ENCODE measurements around the gene WFDC2. TPM values are rescaled to one million over a fixed set of nuclear protein-coding genes. Genes with fewer than 3 reads are reported as not detected.
"Not testable (repeated sequence)": the region's sequence is repeated elsewhere in the genome, so short reads cannot be mapped to it uniquely, and the experiment has no call there.

The WFDC2 gene
- total RNA-seq, 1 experiment from 2014 or later, result not detected

DNA sequence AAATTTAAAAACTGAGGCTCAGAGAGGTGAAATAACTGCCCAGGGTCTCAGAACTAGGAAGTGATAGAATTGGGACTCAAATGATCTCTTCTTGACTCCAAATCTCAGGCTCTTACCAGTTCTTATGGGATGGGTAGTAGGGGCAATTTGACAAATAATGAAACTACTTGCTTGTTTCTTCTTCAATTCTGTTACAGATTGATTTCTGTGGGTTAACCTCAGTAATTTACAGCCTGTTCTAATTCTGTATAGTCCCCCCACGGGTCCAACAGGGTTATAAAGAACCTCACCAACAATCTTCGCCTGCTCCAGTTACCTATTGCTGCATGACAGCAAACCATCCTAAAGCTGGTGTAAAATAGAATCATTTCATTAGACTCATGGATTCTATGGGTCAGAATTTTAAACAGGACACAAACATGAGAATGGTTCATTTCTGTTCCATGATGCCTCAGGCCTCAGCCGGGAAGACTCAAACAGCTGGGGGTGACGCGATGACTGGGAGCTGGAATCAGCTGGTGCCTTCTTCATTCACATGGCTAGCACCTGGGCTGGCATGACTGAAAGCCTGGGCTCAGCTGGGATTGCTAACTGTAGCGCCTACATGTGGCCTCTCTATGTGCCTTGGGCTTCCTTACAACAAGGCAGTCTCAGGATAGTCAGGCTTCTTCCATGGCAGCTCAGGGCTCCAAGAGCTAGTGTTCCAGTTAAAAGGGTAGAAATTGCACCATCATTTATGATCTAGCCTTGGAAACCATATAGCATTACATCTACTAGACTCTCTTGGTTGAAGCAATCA is 6.6 kb upstream of the WFDC2 start:
- no peak for DNase-seq (ENCODE audit: low read depth in 1 of 2, low spot score in 2 of 2)
- Histone ChIP-seq H3K27ac (no peak overlapping the region), H3K27me3 (replicated peaks) (peaks cover 50% of the 10 kb centered on the region), H3K36me3 (no peaks in the 10 kb centered on the region), H3K4me1 (replicated peaks) (no peaks in the 10 kb centered on the region), H3K4me3 (no peak overlapping the region), H3K9me3 (replicated peaks) (no peaks in the 10 kb centered on the region)

- no peak for DNase-seq (ENCODE audit: low read depth in 1 of 2, low spot score in 2 of 2)
- Histone ChIP-seq H3K4me1 (replicated peaks) (no peaks in the 10 kb centered on the region), H3K9me3 (replicated peaks) (no peaks in the 10 kb centered on the region), H3K36me3 (no peaks in the 10 kb centered on the region), H3K27ac (no peak overlapping the region), H3K27me3 (replicated peaks) (peaks cover 54% of the 10 kb centered on the region), H3K4me3 (no peak overlapping the region)
These were observed 5.8 kb upstream of the WFDC2 start for GRCh38 chr20:45463709-45464108.

- Histone ChIP-seq H3K27ac (no peak overlapping the region), H3K4me3 (no peak overlapping the region), H3K36me3 (no peaks in the 10 kb centered on the region), H3K4me1 (replicated peaks) (0 out of 2 replicates have a peak, but pooled peaks cover 6% of the 10 kb centered on the region), H3K9me3 (replicated peaks) (no peaks in the 10 kb centered on the region), H3K27me3 (replicated peaks) (peaks cover 62% of the 10 kb centered on the region)
- DNase-seq (ENCODE audit: low read depth in 1 of 2, low spot score in 2 of 2), result no peak
These were observed 3.9 kb upstream of the WFDC2 start for GRCh38 chr20:45465491-45466266.

- Histone ChIP-seq H3K27me3 (replicated peaks) (peaks cover 73% of the 10 kb centered on the region), H3K36me3 (no peaks in the 10 kb centered on the region), H3K4me1 (replicated peaks) (0 out of 2 replicates have a peak, but pooled peaks cover 6% of the 10 kb centered on the region), H3K27ac (no peak overlapping the region), H3K9me3 (replicated peaks) (no peaks in the 10 kb centered on the region), H3K4me3 (no peak overlapping the region)
- no peak for DNase-seq (ENCODE audit: low read depth in 1 of 2, low spot score in 2 of 2)
These were observed 2.4 kb upstream of the WFDC2 start for GRCh38 chr20:45467172-45467571.

- Histone ChIP-seq H3K4me3 (no peak overlapping the region), H3K27ac (no peak overlapping the region), H3K36me3 (no peaks in the 10 kb centered on the region), H3K27me3 (replicated peaks) (peaks cover 70% of the 10 kb centered on the region), H3K4me1 (replicated peaks) (0 out of 2 replicates have a peak, but pooled peaks cover 6% of the 10 kb centered on the region), H3K9me3 (replicated peaks) (no peaks in the 10 kb centered on the region)
- DNase-seq (ENCODE audit: low read depth in 1 of 2, low spot score in 2 of 2), result no peak
These were observed 1.7 kb upstream of the WFDC2 start for GRCh38 chr20:45467861-45468260.

DNA sequence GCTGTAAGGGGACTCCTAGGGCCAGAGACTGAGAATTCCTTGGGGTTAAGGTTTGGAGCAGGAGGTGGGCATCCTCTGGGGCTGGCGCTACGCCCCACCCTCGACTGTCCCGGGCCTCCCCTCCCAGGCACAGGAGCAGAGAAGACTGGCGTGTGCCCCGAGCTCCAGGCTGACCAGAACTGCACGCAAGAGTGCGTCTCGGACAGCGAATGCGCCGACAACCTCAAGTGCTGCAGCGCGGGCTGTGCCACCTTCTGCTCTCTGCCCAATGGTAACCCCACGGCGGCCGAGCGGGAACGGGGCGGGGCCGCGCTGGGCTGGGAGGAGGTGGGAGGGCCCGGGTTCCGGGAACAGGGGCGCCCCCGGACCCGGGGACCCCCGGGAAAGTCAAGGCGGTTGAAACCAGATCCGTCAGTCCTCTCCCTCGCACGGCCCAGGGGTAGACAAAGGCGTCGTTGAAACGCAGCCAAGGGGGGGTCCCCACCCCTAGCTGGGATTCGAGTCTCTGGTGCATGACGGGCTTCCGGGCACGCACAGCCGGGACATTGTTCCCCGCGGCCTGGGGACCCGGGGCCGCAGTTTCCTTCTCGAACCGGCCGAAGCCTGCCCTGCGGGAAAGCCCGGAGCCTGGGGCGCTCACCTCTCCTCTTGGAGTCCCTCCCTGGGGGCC is 844 bp downstream of the WFDC2 start:
- no peak for DNase-seq (ENCODE audit: low read depth in 1 of 2, low spot score in 2 of 2)
- H3K36me3 ChIP-seq, result no peaks in the 10 kb centered on the region
- H3K9me3 ChIP-seq (replicated peaks), result no peaks in the 10 kb centered on the region
- H3K4me1 ChIP-seq (replicated peaks), result 0 out of 2 replicates have a peak, but pooled peaks cover 6% of the 10 kb centered on the region
- H3K27ac ChIP-seq, result no peak overlapping the region
- H3K4me3 ChIP-seq, result no peak overlapping the region
- peaks cover 74% of the 10 kb centered on the region for H3K27me3 ChIP-seq (replicated peaks)

- H3K27me3 ChIP-seq (replicated peaks), result peaks cover 70% of the 10 kb centered on the region
- no peaks in the 10 kb centered on the region for H3K9me3 ChIP-seq (replicated peaks)
- H3K4me1 ChIP-seq (replicated peaks), result 0 out of 2 replicates have a peak, but pooled peaks cover 6% of the 10 kb centered on the region
- H3K27ac ChIP-seq, result no peak overlapping the region
- no peak for DNase-seq (ENCODE audit: low read depth in 1 of 2, low spot score in 2 of 2)
- H3K36me3 ChIP-seq, result no peaks in the 10 kb centered on the region
- no peak overlapping the region for H3K4me3 ChIP-seq
These were observed 1.4 kb downstream of the WFDC2 start for GRCh38 chr20:45470937-45471336.

GRCh38 chr20:45472286-45472685 is 2.7 kb downstream of the WFDC2 start:
- H3K27me3 ChIP-seq (replicated peaks), result peaks cover 65% of the 10 kb centered on the region
- not testable (repeated sequence) for H3K4me1 ChIP-seq (replicated peaks)

GRCh38 chr20:45477530-45478148 is 8.1 kb downstream of the WFDC2 start:
- not testable (repeated sequence) for H3K9me3 ChIP-seq (replicated peaks); H3K4me1 ChIP-seq (replicated peaks); H3K27ac ChIP-seq; H3K4me3 ChIP-seq; H3K36me3 ChIP-seq; DNase-seq (ENCODE audit: low read depth in 1 of 2, low spot score in 2 of 2)
- H3K27me3 ChIP-seq (replicated peaks), result peaks cover 33% of the 10 kb centered on the region

More at GRCh38 chr20:45472286-45472685, 2.7 kb downstream of the WFDC2 start:
- H3K27ac ChIP-seq; H3K4me3 ChIP-seq; DNase-seq (ENCODE audit: low read depth in 1 of 2, low spot score in 2 of 2); H3K36me3 ChIP-seq; H3K9me3 ChIP-seq (replicated peaks): not testable (repeated sequence)

- Histone ChIP-seq H3K4me1 (replicated peaks) (no peaks in the 10 kb centered on the region), H3K36me3 (no peaks in the 10 kb centered on the region), H3K27ac (no peak overlapping the region), H3K9me3 (replicated peaks) (no peaks in the 10 kb centered on the region), H3K27me3 (replicated peaks) (peaks cover 34% of the 10 kb centered on the region), H3K4me3 (no peak overlapping the region)
- no peak for DNase-seq (ENCODE audit: low read depth in 1 of 2, low spot score in 2 of 2)
These were observed 10.3 kb downstream of the WFDC2 start for GRCh38 chr20:45479822-45480221.

DNA sequence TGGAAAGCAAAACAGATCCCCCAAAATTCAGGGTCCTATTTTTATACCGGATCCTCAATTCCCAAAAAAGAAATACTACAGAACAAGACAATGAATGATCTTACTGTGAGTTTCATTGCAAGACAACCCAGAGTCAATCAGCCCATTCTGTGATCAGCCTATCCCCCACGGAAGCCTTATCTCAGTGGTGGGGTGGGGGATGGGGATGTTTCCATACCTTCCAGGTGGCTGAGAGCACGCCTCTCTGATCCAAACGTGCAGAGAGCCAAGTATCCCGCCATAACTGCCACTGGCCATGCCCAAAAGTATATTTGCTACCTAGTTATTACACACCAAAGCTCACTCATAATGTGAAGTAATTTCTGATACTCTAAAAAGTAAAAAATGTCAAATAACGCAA is 15.1 kb downstream of the WFDC2 start:
- DNase-seq (ENCODE audit: low read depth in 1 of 2, low spot score in 2 of 2), result no peak
- Histone ChIP-seq H3K27me3 (replicated peaks) (peaks cover 41% of the 10 kb centered on the region), H3K4me1 (replicated peaks) (no peaks in the 10 kb centered on the region), H3K4me3 (no peak overlapping the region), H3K9me3 (replicated peaks) (no peaks in the 10 kb centered on the region), H3K27ac (no peak overlapping the region), H3K36me3 (no peaks in the 10 kb centered on the region)

- Histone ChIP-seq H3K27me3 (replicated peaks) (peaks cover 41% of the 10 kb centered on the region), H3K4me3 (no peak overlapping the region), H3K27ac (no peak overlapping the region), H3K4me1 (replicated peaks) (no peaks in the 10 kb centered on the region), H3K9me3 (replicated peaks) (no peaks in the 10 kb centered on the region), H3K36me3 (no peaks in the 10 kb centered on the region)
- no peak for DNase-seq (ENCODE audit: low read depth in 1 of 2, low spot score in 2 of 2)
These were observed 15.8 kb downstream of the WFDC2 start for GRCh38 chr20:45485388-45485787.

DNA sequence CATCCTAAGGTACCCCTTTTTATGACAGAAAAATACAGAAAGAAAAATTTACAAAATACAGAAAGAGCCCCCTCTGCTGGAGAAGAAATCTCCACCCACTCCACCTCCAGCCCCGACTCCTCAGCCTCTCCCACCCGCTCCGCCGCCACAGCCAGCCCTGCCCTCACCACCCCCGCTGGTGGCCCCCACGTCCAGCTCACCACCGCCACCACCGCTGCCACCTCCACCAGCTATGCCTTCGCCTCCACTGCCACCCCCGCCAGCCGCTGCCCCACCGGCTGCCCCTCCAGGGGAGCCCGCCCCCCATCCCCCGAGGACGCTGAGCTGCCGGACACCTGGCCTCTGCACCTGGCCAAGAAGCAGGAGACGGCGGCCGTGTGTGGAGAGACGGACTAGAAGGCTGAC is 17.7 kb downstream of the WFDC2 start:
- Histone ChIP-seq H3K4me3 (no peak overlapping the region), H3K27me3 (replicated peaks) (peaks cover 37% of the 10 kb centered on the region), H3K4me1 (replicated peaks) (no peaks in the 10 kb centered on the region), H3K27ac (no peak overlapping the region), H3K36me3 (no peaks in the 10 kb centered on the region), H3K9me3 (replicated peaks) (no peaks in the 10 kb centered on the region)
- no peak for DNase-seq (ENCODE audit: low read depth in 1 of 2, low spot score in 2 of 2)
